NCI-H748 (cell line): ENCODE data around the gene MAP4.

Experiments used
- DNase-seq: peaks from one replicate; lab custom pipeline; 2025; ENCODE audit not compliant: unreplicated experiment; lab: John Stamatoyannopoulos, UW

The MAP4 gene

DNA sequence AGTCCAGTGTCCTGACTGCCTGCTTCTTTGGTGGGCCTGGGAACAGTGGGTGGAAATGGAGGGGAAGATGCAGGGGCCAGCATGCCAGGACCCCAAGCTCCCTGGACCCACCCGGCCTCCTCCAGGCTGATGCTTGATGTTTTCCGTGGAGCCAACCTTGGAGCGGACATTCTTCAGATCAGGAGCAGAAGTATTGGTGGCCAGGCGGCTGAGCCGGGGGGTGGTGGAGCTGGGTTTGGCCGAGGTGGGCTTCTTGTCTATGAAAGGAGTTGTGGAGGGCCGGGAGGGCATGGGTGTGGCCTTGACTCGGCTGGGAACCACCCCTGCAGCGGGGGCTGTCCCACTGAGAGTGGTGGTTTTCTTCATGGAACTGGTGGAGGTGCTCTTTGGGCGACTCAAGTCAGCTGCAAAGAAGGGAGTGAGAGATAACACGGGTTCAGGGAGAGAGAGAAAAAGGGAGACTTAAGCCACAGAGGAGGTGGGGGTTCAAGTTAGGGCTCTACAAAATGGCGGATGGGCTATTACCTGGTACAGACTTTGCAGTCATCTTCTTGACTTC lies 145.4 kb downstream of the MAP4 start:
- DNase-seq = no peak

DNA sequence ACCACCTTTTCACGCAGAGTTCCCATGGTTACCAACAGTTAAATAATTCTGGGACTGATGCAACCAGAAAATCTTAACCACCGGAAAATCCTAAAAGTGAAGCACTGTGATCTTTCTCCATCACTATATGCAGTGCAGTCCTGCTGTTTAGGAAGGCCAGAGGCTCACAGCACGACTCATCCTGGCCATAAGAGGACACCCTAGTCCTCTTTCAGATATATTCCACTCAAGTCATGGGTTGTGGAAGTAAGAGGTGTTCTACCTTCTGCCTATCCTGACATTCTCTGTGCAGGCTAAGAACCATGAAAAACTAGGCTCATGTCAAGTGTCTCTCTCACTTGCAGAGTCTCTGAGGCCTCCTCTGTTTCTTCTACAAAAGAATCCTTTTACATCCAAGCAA lies 146.1 kb downstream of the MAP4 start:
- no peak for DNase-seq

DNA sequence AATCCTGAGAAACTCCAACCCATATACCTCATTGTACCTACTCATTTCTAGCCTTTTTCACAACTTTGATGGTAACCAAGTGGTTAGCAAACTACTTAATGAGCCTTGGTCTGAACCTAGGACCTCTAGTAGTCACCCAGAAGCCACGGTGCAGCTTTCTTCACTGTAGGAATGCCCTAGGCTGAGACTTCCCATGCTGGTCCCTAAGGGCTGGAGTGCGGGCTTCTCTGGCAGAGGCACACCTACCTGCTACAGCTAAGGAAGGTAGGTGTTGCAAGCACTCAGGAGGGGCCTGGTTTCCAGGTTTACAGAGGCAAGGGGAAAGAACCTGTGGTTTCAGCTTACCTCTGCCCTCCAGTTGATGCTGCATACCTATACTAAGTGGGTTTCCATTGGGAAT lies 147.9 kb downstream of the MAP4 start:
- no peak for DNase-seq

DNA sequence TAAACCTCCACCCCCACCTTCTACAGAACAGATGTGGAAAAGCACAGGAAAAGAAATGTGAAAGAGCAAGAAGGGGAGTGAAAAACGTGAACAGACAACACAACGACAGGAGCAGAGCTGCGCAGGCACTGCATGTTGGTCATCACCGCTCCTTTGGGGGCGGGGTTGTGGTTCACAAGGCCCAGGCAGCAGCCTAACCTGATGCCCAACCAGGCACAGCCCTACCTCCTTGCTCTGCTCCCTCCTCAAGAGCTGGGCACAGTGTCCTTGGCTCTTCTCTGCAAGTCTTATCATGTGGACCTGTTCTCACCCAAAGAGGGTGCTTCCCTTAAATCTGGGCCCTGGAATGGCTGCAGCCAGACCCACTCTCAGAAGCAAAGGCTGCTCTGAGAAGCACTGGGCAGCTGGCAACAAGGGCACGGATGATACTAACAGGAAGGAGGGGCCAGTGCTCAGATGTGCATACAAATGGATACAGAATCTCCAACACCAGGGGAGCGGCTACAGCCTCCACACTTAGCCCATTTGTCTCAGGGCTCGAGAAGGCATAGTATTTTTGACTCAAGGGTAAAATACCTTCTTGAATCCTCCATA lies 148.7 kb downstream of the MAP4 start:
- DNase-seq = no peak

DNA sequence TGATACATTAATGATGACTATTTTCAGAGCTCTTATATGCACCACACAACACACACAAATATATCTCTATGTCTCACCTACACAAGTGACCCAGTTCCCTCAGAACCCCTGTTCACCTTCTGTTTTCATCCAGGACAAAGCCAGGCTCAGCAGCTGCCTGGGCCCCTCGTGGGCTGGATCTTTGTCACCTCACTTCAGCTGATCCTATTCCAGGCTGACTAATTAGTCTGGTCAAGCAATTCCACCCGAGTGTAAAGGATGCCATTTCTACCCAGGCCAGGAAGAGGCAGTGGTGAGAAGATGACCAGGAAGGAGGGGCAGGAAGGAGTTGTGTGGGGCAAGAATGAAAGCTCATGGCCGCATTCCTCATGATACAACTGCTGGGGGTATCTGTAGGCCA lies 151.0 kb downstream of the MAP4 start:
- DNase-seq = no peak

DNA sequence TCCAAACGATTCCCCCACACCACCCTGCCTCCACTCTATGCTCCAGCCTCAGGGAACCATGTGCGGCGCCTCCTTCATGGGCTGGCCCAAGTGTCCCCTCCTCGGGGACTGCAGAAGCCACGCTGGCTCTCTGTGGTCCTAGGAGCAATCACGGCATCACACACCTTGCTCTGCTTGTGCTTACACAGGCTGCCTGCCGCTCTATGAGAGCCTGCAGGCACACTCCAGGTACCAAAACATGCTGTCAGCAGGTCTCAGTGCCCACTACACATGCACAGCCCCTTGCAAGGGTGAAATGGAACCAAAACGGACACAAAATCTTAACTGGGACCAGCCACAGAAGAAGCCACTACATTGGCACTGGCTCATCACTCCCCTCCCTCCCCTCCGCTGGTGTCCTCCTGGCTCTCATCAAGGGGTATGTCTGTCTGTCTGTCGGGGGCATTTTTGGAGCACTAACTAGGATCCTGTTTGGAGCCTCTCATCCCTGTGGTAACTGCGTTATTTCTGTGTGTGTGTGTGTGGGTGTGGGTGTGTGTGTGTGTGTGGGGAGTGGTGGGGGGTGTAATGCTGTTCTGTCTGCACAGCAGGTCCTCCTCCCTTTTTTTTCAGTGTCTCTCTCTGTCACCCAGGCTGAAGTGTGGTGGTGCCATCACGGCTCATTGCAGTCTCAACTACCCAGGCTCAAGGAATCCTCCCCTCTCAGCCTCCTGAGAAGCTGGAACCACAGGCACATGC lies 152.7 kb downstream of the MAP4 start:
- no peak for DNase-seq

DNA sequence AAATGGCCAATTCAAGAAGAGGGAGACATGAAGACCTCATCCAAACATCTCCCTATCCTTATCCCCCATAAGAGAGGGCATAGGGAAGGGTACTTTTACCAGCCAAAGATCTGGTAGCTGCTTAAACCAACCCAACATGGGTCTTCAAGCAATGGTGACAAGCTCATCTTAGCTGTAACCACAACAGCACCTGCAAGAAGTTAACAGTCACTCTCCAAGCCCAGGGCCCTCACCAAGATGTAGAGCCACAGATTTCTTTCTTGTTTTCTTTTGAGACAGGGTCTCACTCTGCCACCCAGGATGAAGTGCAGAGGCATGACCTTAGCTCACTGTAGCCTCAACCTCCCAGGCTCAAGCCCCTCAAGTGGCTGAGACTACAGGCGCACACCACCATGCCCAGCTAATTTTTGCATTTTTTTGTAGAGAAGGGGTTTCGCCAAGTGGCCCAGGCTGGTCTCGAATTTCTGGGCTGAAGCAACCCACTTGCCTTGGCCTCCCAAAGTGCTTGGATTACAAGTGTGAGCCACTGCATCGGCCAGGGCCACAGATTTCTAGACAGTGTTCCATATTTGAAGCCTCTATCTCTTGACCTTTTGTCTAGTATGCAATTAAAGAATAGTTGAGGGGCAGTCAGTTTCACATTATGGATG lies 156.1 kb downstream of the MAP4 start:
- no peak for DNase-seq

DNA sequence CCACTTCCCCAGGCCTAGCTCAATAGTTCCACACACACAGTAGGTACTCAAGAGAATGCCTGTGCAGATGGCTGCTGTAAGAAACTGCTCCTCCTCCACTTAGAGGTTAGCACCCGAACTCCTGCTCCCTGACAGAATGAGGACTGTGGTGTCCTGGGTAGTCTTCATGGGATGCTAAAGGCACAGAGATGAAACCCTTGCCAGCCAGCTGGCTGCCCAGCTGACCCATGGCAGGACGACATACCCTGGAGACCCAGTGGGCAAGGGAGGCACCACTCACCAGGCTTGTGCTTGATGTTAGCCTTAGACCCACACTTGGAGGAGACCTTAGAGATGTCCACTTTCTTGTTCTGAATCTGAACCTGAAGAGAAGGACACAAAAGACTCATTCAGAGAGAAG lies 159.1 kb downstream of the MAP4 start:
- DNase-seq = no peak

DNA sequence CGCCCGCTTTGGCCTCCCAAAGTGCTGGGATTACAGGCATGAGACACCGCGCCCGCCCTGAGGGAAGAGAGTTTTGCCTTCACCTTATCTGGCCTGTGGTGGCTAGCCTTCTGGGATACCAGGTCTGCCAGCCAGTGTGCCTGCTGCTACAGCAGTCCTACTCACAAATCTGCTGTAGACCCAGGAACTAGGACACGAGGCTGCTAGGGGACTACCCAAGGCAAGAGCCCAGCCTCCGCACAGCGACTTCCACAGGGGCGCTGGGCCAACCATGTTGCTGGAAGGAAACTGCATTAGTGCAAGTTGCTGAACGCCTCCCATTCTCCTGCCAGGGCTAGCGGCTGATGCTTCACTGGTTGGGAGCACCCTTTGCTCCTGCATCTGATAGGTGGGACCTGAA lies 159.5 kb downstream of the MAP4 start:
- no peak for DNase-seq

DNA sequence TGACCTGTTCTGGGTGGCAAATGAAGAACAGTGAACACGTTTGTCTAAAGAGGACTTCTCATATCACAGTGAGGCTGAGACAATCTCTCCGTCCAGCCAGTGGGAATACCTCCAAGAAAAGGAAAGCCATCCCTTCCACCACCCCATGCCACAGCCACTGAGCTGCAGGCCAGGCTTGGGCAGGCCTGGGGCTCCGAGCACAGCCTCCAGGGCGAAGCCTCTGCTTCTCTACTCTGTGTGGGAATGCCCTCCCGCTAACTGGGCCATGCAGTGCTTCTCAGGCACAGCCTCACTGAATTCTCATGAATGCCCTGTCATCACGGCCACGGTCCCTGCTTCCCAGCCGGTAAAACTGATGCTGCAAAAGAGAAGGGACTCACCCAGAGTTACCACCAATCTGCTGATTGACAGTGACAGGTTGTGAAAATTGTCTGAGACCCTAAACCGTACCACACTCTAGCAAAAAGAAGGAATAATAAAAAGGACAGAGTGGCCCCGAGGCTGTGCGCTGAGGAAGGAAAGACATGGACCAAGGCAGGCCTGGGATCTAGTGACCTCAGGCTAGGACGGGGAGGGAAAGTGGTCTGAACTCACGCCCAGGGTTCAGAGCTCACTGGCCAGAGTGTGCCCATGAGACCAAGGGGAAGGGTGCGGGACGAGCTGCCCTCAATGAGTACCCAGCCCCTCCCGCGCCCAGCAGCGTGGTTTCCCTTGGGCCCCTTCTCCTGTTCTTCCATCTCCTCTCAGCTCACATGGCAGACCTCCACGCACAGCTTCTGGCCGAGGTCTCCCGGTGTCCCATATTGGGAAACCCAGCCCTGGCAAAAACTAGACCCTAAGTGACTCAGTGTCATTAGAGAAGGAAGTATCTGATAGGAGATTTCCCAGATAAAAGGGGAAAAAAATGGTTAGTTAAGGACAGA lies 160.5 kb downstream of the MAP4 start:
- DNase-seq = no peak

DNA sequence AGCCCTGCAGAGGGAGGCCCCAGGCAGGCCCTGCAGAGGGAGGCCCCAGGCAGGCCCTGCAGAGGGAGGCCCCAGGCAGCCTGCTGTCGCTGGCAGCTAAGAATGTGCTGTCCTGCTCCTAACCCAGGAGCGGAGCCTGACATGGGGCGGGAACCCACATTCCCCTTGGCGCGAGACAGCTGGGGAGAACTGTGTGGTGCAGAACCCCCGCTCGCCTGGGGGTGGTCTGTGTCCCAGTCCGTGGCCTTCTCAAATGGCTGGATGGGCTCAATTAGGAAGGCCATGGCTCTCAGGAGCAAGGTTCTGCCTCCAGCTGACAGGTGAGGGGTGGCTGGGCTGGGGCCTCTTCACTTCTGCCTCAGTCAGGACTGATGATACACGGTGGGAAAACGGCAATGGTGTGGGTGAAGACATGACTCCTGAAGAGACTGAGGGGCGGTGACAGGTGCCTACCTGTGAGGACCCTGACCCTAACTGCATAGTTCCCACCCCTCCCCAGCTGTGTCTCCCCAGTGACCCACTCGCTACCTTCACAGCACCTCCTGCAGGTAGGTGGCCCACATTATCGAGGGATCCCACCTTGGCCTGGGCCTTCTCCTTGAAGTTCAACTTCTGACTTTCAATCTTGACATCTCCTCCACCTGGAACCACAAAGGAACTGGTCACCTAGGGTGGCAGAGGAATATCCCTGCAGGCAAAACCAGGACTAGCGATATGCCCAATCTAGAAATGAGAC lies 161.3 kb downstream of the MAP4 start:
- DNase-seq = no peak

DNA sequence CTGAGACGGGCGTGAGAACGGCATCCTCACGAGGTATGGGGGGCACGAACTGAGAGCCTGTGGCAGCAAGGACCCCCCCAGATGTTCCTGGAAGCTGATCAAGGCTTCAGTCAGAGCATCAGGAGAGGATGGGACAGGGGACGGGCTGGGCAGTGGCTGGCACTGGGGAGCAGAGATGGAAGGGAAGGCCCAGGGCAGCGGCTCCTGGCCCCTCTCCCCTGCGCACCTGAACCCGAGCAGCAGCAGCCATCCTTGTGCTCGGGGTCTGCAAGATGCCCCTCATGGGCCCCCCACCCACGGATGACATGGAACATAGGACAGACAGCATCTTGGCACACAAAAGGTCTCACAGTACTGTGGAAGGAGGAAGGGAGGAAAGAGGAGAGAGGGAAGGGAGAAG lies 161.9 kb downstream of the MAP4 start:
- no peak for DNase-seq

DNA sequence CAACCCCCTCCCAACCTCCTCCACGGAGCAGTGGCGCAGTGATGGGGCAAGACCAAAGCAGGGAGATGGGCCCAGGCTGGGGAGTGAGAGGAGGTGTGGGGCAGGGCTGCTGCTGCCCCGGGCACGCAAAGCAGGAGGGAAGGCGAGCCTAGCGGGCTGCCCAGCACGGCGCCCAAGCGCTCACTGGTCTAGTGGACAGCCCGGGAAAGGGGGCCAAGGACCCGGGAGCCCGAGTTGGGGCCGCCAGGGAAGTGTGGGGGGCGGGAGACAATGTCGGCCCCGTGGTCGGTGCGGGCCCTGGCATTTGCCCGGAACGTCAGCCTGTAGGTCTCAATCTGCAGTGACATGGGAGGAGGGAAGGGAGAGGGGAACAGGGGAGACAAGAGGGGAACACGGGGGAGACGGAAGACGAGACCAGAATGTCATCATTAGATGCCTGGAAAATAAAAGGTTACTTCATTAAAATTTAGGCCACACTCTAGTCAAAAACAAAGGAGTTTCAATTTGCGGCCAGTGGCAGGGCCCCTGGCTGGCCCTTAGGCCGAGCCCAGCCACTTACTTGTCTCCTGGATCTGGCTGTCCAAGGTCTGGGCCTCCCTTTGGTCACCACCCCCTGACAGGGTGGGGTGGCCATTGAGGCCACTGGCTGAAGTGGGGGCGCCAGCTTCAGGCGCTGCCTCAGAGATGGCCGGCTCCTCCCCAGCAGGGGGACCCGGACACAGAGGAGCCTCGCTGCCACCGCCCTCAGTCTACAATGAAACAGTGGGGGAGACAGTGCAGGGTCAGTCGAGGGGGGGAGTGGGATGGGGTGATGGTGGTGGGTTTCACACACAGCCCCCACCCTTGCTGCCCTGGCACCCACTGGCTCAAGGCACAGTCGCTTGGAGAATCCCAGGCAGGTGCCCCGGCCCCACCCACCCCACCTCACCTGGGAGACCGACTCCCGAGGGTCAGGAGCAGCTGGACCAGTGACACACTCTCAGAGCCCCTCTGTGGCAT lies 163.3 kb downstream of the MAP4 start:
- no peak for DNase-seq

DNA sequence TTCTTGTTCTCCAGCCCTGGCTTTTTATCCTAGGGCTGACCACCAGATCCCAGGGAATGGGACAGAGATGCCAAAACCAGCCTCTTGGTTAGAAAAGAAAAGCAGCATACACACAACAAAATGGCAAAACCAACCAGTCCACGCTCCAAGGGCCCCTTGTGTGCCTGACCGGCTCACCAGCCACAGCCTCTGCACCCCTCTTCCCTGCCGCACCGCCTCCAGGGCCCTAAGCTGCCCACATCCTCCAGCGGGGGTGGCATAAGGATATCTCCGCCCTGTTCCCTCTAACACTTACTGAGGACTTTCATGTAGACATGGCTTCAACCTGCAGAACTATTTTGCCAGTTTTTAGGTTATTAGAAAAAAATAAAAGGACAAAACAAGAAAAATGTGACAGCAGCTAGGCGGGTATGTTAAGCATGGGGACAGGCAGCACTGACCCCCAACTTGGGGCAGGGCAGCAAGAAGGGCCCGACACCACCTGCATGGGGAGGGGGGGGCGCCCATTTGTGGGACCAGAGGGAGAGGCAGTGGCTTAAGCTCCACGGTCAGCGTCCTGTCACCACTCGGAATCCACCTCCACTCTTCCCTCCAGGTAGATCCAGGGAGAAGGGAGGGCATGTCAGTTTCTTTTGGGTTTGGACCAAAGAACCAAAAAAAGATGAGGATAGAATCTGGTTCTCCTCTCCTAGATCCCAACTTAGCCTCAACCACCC lies 164.2 kb downstream of the MAP4 start:
- DNase-seq = no peak

DNA sequence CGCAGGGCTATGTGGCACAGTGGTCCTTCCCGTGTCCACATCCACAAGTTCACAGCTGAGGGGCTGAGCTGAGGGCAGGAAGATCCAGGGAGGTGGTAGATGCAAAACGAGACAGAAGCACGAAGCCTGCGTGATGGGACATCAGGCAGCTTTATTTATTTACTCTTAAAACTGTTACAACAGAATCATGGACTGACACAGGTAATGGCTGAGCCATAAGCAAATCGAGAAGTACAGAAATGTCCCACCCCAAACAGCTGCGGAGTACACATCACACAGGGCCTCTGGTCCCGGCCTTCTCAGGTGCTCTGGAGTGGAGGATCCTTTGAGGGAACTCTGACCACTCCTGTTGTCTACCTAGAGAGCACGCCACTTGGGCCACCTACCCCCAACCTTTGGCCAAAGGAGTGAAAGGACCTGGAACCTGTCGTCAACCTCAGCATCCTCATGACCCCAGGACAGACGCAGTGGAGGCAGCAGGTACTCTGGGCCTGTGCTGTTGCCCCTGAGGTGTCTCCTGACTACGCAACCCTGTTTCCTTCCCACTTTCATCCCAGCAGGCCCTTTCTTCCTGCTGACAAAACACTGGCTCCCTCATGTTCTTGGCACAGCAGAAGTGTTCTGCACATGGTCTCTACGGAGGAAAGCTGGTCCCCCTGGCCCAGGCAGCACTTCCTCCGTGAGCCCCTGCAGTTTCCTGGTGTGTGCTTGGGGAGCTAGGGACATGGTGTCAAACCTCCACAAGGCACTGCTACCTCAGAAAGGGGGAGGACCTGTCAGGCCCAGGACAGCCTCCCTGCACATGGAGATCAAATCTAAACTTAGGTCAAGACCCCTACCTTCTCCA lies 165.4 kb downstream of the MAP4 start:
- no peak for DNase-seq

DNA sequence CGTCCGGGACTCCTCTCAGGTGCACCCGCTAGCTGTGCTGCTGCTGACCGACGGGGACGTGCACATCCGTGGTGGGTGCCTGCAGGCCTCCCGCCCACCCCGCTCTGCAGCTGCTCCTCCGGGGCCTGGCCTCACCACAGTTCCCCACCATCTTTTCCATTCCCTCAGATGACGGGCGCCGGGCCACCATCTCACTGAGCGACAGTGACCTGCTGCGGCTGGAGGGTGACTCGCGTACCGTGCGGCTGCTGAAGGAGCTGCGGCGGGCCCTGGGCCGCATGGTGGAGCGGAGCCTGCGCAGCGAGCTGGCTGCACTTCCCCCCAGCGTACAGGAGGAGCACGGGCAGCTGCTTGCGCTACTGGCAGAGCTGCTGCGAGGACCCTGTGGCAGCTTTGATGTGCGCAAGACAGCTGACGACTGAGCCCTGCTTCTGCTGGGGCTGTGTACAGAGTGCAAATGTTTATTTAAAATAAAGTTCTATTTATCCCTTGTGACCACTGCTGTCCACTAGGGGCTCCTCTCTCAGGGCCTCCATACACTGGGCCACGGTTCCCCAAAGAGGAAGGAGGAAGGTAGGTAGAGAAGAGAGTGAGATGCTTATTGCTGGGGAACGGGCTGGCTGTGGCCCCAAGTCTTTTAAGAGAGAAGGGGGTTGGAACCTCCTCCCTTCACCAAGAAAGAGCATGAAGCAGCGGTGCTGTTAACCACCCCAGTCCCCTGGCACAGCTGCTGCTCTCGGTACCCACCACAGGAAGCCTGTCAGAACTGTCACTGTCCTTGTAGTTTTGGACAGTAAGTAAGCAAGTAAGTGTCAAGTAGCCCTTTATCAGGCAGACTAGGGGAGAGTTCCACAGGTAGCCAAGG lies 166.3 kb downstream of the MAP4 start:
- DNase-seq = no peak

DNA sequence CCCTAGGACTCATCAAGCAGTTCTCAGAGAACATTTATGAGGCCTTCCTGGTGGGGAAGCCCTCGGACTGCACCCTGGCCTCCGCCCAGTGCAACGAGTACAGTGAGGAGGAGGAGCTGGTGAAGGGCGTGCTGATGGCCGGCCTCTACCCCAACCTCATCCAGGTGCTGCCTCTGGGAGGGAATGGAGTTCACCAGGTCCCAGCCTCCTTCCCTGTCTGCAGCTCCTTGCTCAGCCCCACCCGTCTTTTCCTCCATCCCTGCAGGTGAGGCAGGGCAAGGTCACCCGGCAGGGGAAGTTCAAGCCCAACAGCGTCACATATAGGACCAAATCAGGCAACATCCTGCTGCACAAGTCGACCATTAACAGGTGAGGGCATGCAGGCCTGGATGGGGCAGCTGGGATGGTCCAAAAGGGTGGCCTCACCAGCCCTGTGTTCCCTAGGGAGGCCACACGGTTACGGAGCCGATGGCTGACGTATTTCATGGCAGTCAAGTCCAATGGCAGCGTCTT lies 167.0 kb downstream of the MAP4 start:
- DNase-seq = no peak
